Dendritic cell treated with granulocyte-macrophage colony-stimulating factor and Interleukin-4, amounts not matched to agents 40 ng/mL and 50 ng/mL, for 4 days (primary cell): ENCODE measurements around the gene TWF2.

Experiments
- H3K27ac Mint-ChIP-seq: one replicate; pipeline ENCODE4 v1.8.0; 2022; ENCODE audit warnings: mild to moderate bottlenecking, mixed read lengths
- H3K27me3 Mint-ChIP-seq: one replicate; pipeline ENCODE4 v1.8.0; 2022; ENCODE audit warnings: mild to moderate bottlenecking, mixed read lengths
- H3K36me3 Mint-ChIP-seq: one replicate; pipeline ENCODE4 v1.8.0; 2022; ENCODE audit warnings: low read depth, mixed read lengths
- H3K4me1 Mint-ChIP-seq: one replicate; pipeline ENCODE4 v1.8.0; 2022; ENCODE audit warnings: low read depth, mixed read lengths
- H3K4me3 Mint-ChIP-seq: one replicate; pipeline ENCODE4 v1.8.0; 2022; ENCODE audit warnings: mild to moderate bottlenecking, moderate library complexity, mixed read lengths
- H3K9me3 Mint-ChIP-seq: one replicate; pipeline ENCODE4 v1.8.0; 2022; ENCODE audit warnings: mixed read lengths
- intact Hi-C: fragments of 100-400 bp; cut with micrococcal nuclease; formaldehyde crosslinking; loops from one replicate; pipeline ENCODE4 v1.15.0; 2022

The TWF2 gene

DNA sequence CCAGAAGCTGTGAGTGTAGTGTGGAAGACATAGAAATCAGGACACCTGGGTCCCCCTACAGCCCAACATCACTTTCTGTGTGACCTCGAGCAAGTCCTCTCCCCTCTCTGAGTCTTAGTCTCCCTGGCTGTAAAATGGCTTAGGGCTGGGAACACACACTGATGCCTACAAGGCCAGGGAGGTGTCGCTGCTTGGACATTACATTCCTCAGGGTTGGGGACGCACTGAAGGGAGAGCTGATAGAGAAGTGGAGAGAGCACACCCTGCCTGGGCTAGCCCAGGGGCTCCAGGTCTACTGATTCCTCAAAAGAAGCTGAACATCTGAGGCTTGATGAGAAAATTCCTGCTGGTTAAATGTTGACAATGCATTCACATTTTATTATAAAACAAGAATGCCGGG lies 47.3 kb downstream of the TWF2 start:
- intact Hi-C loops: no loop called here
- no peak overlapping the region for H3K4me3 Mint-ChIP-seq
- H3K27ac Mint-ChIP-seq: peak overlapping the region; percentile 87
- no peaks in the 10 kb centered on the region for H3K27me3 Mint-ChIP-seq
- H3K4me1 Mint-ChIP-seq: peaks cover 78% of the 10 kb centered on the region
- H3K9me3 Mint-ChIP-seq: no peaks in the 10 kb centered on the region
- no peaks in the 10 kb centered on the region for H3K36me3 Mint-ChIP-seq

GRCh38 chr3:52190294-52191074 lies 48.5 kb downstream of the TWF2 start:
- Mint-ChIP-seq H3K9me3 (no peaks in the 10 kb centered on the region), H3K4me3 (no peak overlapping the region), H3K36me3 (no peaks in the 10 kb centered on the region), H3K27me3 (no peaks in the 10 kb centered on the region), H3K4me1 (peaks cover 78% of the 10 kb centered on the region), H3K27ac (peak overlapping the region; percentile 87)
- intact Hi-C loops: no loop called here

DNA sequence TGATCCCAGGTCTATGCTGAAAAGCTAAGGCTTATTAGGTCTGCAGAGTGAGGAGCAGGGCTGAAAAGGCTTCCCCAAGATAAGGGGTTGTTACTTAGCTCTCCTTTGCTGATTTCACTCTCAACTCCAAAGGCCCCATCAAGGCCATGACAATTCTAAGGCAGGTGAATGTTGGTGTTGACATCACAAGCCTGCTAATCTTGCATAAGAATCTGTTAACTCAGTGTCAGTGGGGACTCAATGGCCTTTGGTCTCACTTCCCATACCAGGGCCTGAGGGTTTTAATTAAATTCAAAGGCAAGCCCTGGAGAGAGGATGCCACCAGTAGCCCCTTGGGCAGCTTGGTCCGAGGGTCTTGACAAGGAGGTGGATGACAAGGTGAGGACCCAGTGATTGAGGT lies 50.4 kb downstream of the TWF2 start:
- intact Hi-C loops: no loop called here
- no peaks in the 10 kb centered on the region for H3K27me3 Mint-ChIP-seq
- no peaks in the 10 kb centered on the region for H3K36me3 Mint-ChIP-seq
- no peak overlapping the region for H3K4me3 Mint-ChIP-seq
- H3K4me1 Mint-ChIP-seq: peaks cover 82% of the 10 kb centered on the region
- H3K9me3 Mint-ChIP-seq: no peaks in the 10 kb centered on the region
- H3K27ac Mint-ChIP-seq: peak overlapping the region; percentile 87

- Mint-ChIP-seq H3K4me3 (peak overlapping the region; percentile 9), H3K36me3 (no peaks in the 10 kb centered on the region), H3K9me3 (no peaks in the 10 kb centered on the region), H3K27ac (peak overlapping the region; percentile 85), H3K4me1 (peaks cover 81% of the 10 kb centered on the region), H3K27me3 (no peaks in the 10 kb centered on the region)
- intact Hi-C loops: no loop called here
Measured at GRCh38 chr3:52186729-52187128, 52.2 kb downstream of the TWF2 start.

GRCh38 chr3:52185837-52186236 lies 53.1 kb downstream of the TWF2 start:
- no peaks in the 10 kb centered on the region for H3K27me3 Mint-ChIP-seq
- H3K4me3 Mint-ChIP-seq: no peak overlapping the region
- H3K27ac Mint-ChIP-seq: peak overlapping the region; percentile 85
- intact Hi-C loops: no loop called here
- H3K9me3 Mint-ChIP-seq: no peaks in the 10 kb centered on the region
- H3K4me1 Mint-ChIP-seq: peaks cover 72% of the 10 kb centered on the region
- no peaks in the 10 kb centered on the region for H3K36me3 Mint-ChIP-seq

- Mint-ChIP-seq H3K36me3 (no peaks in the 10 kb centered on the region), H3K4me1 (peaks cover 67% of the 10 kb centered on the region), H3K4me3 (no peak overlapping the region), H3K27me3 (no peaks in the 10 kb centered on the region), H3K9me3 (no peaks in the 10 kb centered on the region), H3K27ac (peak overlapping the region; percentile 85)
- intact Hi-C loops: no loop called here
Measured at GRCh38 chr3:52185311-52185710, 53.6 kb downstream of the TWF2 start.

DNA sequence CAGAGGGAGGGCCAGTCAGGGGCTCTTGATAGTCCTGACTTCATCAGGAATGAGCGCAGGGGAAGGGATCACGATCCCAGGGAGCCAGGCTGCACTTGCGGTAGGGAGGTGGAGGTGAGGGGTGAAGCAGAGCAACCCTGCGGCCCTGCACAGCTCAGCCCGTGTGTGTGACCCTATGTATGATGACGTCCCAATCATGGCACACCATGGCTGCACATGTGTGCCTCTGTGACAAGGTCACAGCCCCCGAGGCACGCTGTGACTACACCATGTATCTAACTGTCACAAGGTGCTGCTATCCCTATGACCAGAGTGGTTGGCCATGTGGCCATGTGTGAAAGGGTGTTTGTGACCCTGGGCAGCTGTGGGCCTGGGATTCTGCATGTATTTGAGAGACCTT lies 54.3 kb downstream of the TWF2 start:
- no peak overlapping the region for H3K4me3 Mint-ChIP-seq
- peak overlapping the region; percentile 85 for H3K27ac Mint-ChIP-seq
- H3K9me3 Mint-ChIP-seq: no peaks in the 10 kb centered on the region
- H3K36me3 Mint-ChIP-seq: no peaks in the 10 kb centered on the region
- no peaks in the 10 kb centered on the region for H3K27me3 Mint-ChIP-seq
- intact Hi-C loops: no loop called here
- peaks cover 61% of the 10 kb centered on the region for H3K4me1 Mint-ChIP-seq

GRCh38 chr3:52183786-52184445 lies 55.0 kb downstream of the TWF2 start:
- intact Hi-C loops: no loop called here
- Mint-ChIP-seq H3K27ac (peak overlapping the region; percentile 59), H3K36me3 (no peaks in the 10 kb centered on the region), H3K4me3 (no peak overlapping the region), H3K9me3 (no peaks in the 10 kb centered on the region), H3K27me3 (no peaks in the 10 kb centered on the region), H3K4me1 (peaks cover 53% of the 10 kb centered on the region)

DNA sequence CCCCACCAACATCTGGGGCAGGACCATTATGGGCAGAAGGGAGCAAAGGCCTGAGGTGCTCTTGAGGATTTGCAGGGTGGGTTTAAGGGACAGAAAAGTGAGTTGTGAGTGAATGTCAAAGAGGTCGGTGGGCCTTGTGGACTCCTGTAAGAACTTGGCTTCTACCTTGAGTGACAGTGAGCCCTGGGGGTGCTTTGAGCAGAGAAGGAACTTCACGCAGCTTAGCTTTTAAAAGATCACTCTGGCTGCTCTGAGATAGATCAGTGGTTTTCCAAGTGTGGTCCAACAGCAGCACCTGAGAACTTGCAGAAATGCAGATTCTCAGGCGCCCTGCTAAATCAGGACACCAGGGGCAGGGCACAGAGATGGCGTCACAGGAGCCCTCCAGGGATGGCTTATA lies 56.3 kb downstream of the TWF2 start:
- Mint-ChIP-seq H3K4me1 (peaks cover 60% of the 10 kb centered on the region), H3K36me3 (no peaks in the 10 kb centered on the region), H3K27me3 (peaks cover 3% of the 10 kb centered on the region), H3K9me3 (no peaks in the 10 kb centered on the region), H3K27ac (peak overlapping the region; percentile 12), H3K4me3 (no peak overlapping the region)
- intact Hi-C loops: no loop called here

DNA sequence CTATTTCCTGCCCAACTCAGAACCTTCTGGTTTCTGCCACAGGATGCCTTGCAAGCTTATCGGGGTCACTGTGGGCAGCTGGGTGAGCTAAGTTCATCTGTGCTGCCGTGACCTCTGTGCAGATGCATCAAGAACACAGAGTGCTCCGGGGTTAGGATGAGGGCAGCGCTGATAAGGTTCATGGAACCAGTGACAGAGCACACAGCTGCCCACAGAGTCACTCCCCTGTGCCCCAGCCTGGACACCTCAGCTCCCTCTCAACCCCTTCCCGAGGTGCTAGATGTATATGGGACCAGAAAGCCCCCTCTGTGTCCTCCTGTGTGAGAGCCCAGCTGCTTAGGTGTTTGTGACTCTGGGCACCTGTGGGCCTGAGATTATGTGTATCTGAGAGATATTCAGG lies 56.8 kb downstream of the TWF2 start:
- Mint-ChIP-seq H3K36me3 (no peaks in the 10 kb centered on the region), H3K9me3 (no peaks in the 10 kb centered on the region), H3K27me3 (peaks cover 3% of the 10 kb centered on the region), H3K27ac (peak overlapping the region; percentile 12), H3K4me3 (no peak overlapping the region), H3K4me1 (peaks cover 60% of the 10 kb centered on the region)
- intact Hi-C loops: no loop called here

- Mint-ChIP-seq H3K4me3 (no peak overlapping the region), H3K36me3 (no peaks in the 10 kb centered on the region), H3K9me3 (no peaks in the 10 kb centered on the region), H3K27me3 (peaks cover 3% of the 10 kb centered on the region), H3K27ac (no peak overlapping the region), H3K4me1 (peaks cover 54% of the 10 kb centered on the region)
- intact Hi-C loops: no loop called here
Measured at GRCh38 chr3:52181543-52181942, 57.4 kb downstream of the TWF2 start.
